H1 (cell line): ENCODE data around the gene TPMT. TPM values are rescaled to one million over a fixed set of nuclear protein-coding genes. Genes with fewer than 3 reads are reported as not detected.

Experiments
- ATF2 ChIP-seq: IDR thresholded peaks from 2 replicates; pipeline ENCODE4 v1.6.1; 2012; ENCODE audit warnings: low read length, inconsistent platforms
- CHD7 ChIP-seq: fragments of 300-600 bp; sonication (generic); IDR thresholded peaks from 2 replicates; pipeline ENCODE4 v1.7.1; 2012; ENCODE audit warnings: low read length, moderate library complexity, mild to moderate bottlenecking, inconsistent platforms; ENCODE audit not compliant: insufficient replicate concordance
- JUND ChIP-seq: IDR thresholded peaks from 2 replicates; pipeline ENCODE4 v1.6.1; 2011; ENCODE audit warnings: mild to moderate bottlenecking, improper control_type of control experiment, low read length
- NANOG ChIP-seq: IDR thresholded peaks from 2 replicates; pipeline ENCODE4 v1.6.1; 2011; ENCODE audit warnings: low read length, low read depth, mild to moderate bottlenecking, inconsistent platforms; ENCODE audit not compliant: insufficient read depth, poor library complexity, severe bottlenecking
- POLR2A ChIP-seq, 2 experiments: IDR thresholded peaks; 1 replicate in 1 of 2; 2 replicates in 1 of 2; pipeline ENCODE4 v1.6.1; 2011; ENCODE audit warnings: low read depth in 2 of 2, low read length in 2 of 2, mild to moderate bottlenecking in 2 of 2; ENCODE audit errors: control extremely low read depth in 1 of 2
- polyA plus RNA-seq, 7 experiments: library from polyadenylated mRNA; depleted of rRNA in 3 of 7; stranded (reverse) in 5 of 7; unstranded in 2 of 7; fragments of >200 nt in 5 of 7; fragments of 200-250 nt in 2 of 7; gene quantifications; 1 replicate in 5 of 7; 2 replicates in 1 of 7; 4 replicates in 1 of 7; pipeline versions ENCODE4 v1.2.1 to v1.2.3, GENCODE V29; 2011 to 2013; ENCODE audit warnings: missing spikeins in 2 of 7, mixed read lengths in 2 of 7
- total RNA-seq: library from RNA; stranded (reverse); fragmentation: NEBNext Ultra II Directional; extraction: Animal tissue kit (Norgen Biotek cat#: 25700); gene quantifications from 2 replicates; pipeline ENCODE4 v1.2.1, GENCODE V29; 2021

TPMT gene
- total and polyA plus RNA-seq, 2 of the 8 experiments (the other 6 are each of a cell fraction or from before 2014, with no cell fraction given), result 12.3 to 17.2 TPM

- TF ChIP-seq ATF2, result no peak
- TF ChIP-seq NANOG, result no peak
- TF ChIP-seq JUND, result no peak
- no peak for TF ChIP-seq POLR2A (IDR thresholded peaks at IDR 0.05; ENCODE audit: control extremely low read depth in 1 of 2, low read depth in 2 of 2, low read length in 2 of 2)
- no peak for TF ChIP-seq CHD7
Measured at GRCh38 chr6:18179770-18180356, 25.0 kb upstream of the TPMT start (continued).
